ENCODE measurements around the gene KCNN4.

GRCh38 chr19:43786665-43787064 lies 5.9 kb upstream of the KCNN4 start:
- TF ChIP-seq CTCF (IDR thresholded peaks at IDR 0.05 in 8 of 11, conservative IDR thresholded peaks at IDR 0.05 in 3 of 11) (no peak), POLR2AphosphoS5 (IDR thresholded peaks at IDR 0.05) (no peak), POLR2A (IDR thresholded peaks at IDR 0.05) (no peak)
